HepG2 (cell line): ENCODE data around the gene FAM114A1. TPM values are rescaled to one million over a fixed set of nuclear protein-coding genes. Genes with fewer than 3 reads are reported as not detected.
A peak's percentile ranks its signal among the peaks of the same experiment; 100 is the strongest.

Experiments used
- BRF2 ChIP-seq: sonication (generic); formaldehyde crosslinking; IDR thresholded peaks from 2 replicates; pipeline ENCODE4 v1.8.1; 2022; ENCODE audit warnings: mild to moderate bottlenecking, missing genetic modification reagents
- IRF2 ChIP-seq: IDR thresholded peaks from 2 replicates; pipeline ENCODE4 v1.6.1; 2018; ENCODE audit warnings: missing genetic modification reagents, missing compliant biosample characterization
- MAZ ChIP-seq, 2 experiments: sonication (generic) in 1 of 2; formaldehyde crosslinking in 1 of 2; IDR thresholded peaks; 2 replicates each; pipeline versions ENCODE4 v1.5.0 to v1.6.1; 2012 to 2020; ENCODE audit warnings: low read depth in 2 of 2, mild to moderate bottlenecking in 2 of 2, borderline replicate concordance in 1 of 2, improper control_type of control experiment in 1 of 2, low read length in 1 of 2, missing genetic modification reagents in 1 of 2, moderate library complexity in 1 of 2
- MED8 ChIP-seq: sonication (generic); formaldehyde crosslinking; IDR thresholded peaks from 2 replicates; pipeline ENCODE4 v1.8.1; 2023; ENCODE audit warnings: mild to moderate bottlenecking, missing genetic modification reagents; ENCODE audit not compliant: insufficient replicate concordance
- MEF2D ChIP-seq: sonication (generic); formaldehyde crosslinking; IDR thresholded peaks from 2 replicates; pipeline ENCODE4 v1.5.1; 2020; ENCODE audit warnings: mild to moderate bottlenecking, missing genetic modification reagents
- NFE2 ChIP-seq: sonication (generic); formaldehyde crosslinking; IDR thresholded peaks from 2 replicates; pipeline ENCODE4 v1.4.0; 2020; ENCODE audit warnings: missing genetic modification reagents
- PCBP1 ChIP-seq: fragments of 200-400 bp; formaldehyde crosslinking; IDR thresholded peaks from 2 replicates; pipeline ENCODE4 v1.6.1; 2017; ENCODE audit warnings: mild to moderate bottlenecking, low read depth, low read length, borderline replicate concordance
- POLR2G ChIP-seq: fragments of 200-400 bp; formaldehyde crosslinking; IDR thresholded peaks from 2 replicates; pipeline ENCODE4 v1.6.1; 2018; ENCODE audit warnings: mild to moderate bottlenecking, low read depth, low read length, moderate library complexity
- SMC3 ChIP-seq: IDR thresholded peaks from 2 replicates; pipeline ENCODE4 v1.6.1; 2011; ENCODE audit warnings: low read length, improper control_type of control experiment
- SRSF9 ChIP-seq: fragments of 200-400 bp; formaldehyde crosslinking; IDR thresholded peaks from 2 replicates; pipeline ENCODE4 v1.6.1; 2018; ENCODE audit warnings: borderline replicate concordance, mild to moderate bottlenecking, low read depth, low read length; ENCODE audit not compliant: insufficient read depth, poor library complexity, severe bottlenecking
- SRY ChIP-seq: sonication (generic); formaldehyde crosslinking; IDR thresholded peaks from 2 replicates; pipeline ENCODE4 v1.8.0; 2022; ENCODE audit warnings: mild to moderate bottlenecking, missing genetic modification reagents
- ZFY ChIP-seq: sonication (generic); formaldehyde crosslinking; IDR thresholded peaks from 2 replicates; pipeline ENCODE4 v1.4.0; 2020; ENCODE audit warnings: missing genetic modification reagents
- ZNF143 ChIP-seq: sonication (generic); formaldehyde crosslinking; IDR thresholded peaks from 2 replicates; pipeline ENCODE4 v1.4.0; 2020; ENCODE audit warnings: missing genetic modification reagents
- ZNF34 ChIP-seq: sonication (generic); formaldehyde crosslinking; IDR thresholded peaks from 2 replicates; pipeline ENCODE4 v1.4.0; 2020; ENCODE audit warnings: mild to moderate bottlenecking, missing genetic modification reagents, borderline replicate concordance
- ZNF564 ChIP-seq: sonication (generic); formaldehyde crosslinking; IDR thresholded peaks from 2 replicates; pipeline ENCODE4 v1.8.1; 2023; ENCODE audit warnings: mild to moderate bottlenecking, missing genetic modification reagents
- ZNF777 ChIP-seq: sonication (generic); formaldehyde crosslinking; IDR thresholded peaks from 2 replicates; pipeline ENCODE4 v1.4.0; 2020; ENCODE audit warnings: missing genetic modification reagents
- polyA plus RNA-seq, 8 experiments: library from polyadenylated mRNA; depleted of rRNA in 3 of 8; stranded (reverse) in 7 of 8; unstranded in 1 of 8; fragments of >200 nt; fragmentation: Illumina TruSeq in 4 of 8; extraction: Trizol in 4 of 8; gene quantifications; 2 replicates each; pipeline versions ENCODE4 v1.2.1 to v1.2.3, GENCODE V29; 2011 to 2016; ENCODE audit warnings: low read depth in 4 of 8, missing spikeins in 1 of 8, mixed read lengths in 1 of 8; ENCODE audit not compliant: insufficient read depth in 1 of 8
- total RNA-seq, 5 experiments: library from RNA; depleted of rRNA; stranded (reverse); fragments of >200 nt; fragmentation: Illumina TruSeq; extraction: Trizol; gene quantifications; 2 replicates each; pipeline ENCODE4 v1.2.3, GENCODE V29; 2016; ENCODE audit warnings: low read depth in 1 of 5
- TF ChIP-seq, protein P1 (sequence below): sonication (generic); formaldehyde crosslinking; IDR thresholded peaks from 2 replicates; pipeline ENCODE4 v1.5.1; 2020; ENCODE audit warnings: mild to moderate bottlenecking, moderate library complexity, missing genetic modification reagents
- TF ChIP-seq, protein P2 (sequence below): sonication (generic); formaldehyde crosslinking; IDR thresholded peaks from 2 replicates; pipeline ENCODE4 v1.8.1; 2023; ENCODE audit warnings: mild to moderate bottlenecking, missing genetic modification reagents, borderline replicate concordance
- TF ChIP-seq, protein P3 (sequence below): fragments of 450-650 bp; IDR thresholded peaks from 2 replicates; pipeline ENCODE4 v1.6.1; 2017
- TF ChIP-seq, protein P4 (sequence below): sonication (generic); formaldehyde crosslinking; IDR thresholded peaks from 2 replicates; pipeline ENCODE4 v1.4.0; 2020; ENCODE audit warnings: missing genetic modification reagents, borderline replicate concordance
- TF ChIP-seq, protein P5 (sequence below): IDR thresholded peaks from 2 replicates; pipeline ENCODE4 v1.6.1; 2012; ENCODE audit warnings: inconsistent platforms

The FAM114A1 gene
- total and polyA plus RNA-seq, 2 of the 13 experiments (the other 11 are each of a cell fraction or from before 2014, with no cell fraction given): 61.0 to 76.9 TPM

DNA sequence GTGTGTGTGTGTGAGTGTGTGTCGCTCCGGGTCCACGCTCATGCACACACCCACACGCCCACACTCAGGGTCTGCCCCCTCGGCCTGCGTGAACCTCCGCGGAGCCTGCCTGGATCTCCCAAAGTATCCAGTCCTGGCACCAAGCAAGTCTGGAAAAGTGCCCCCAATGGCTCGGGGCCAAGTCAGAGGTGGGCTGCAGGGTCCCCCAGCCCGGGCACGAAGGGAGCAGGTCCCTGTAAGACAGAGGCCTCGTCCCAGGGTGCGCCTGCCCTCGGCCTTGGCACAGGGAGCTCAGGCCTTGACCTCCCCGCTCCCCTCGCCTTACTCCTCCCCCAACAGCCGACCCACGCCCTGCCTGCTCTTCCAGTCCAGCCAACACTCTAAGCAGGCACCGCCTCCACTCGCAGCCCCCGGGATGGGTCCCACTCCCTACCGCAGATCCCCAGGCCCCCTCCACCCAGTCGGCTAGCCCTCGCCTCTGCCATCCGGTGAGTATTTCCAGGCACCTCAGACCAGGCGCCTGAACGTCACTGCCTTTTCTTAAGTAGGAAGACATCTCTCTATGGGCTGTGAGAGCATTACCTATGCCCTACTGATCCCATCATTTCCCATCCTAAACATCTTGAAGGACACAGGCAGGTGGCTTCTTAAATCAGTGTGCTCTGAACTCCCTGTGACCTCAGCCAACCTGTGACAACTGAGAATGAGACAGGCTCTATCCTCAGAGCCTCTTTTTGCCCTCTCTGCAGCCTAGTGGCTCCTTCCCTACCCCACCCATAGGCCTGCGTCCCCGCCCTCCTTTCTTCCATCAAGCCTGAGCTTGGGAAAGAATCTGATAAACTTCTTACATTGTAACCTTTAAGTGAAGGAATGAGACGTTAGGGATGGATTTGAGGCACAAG, 704 bp downstream of the FAM114A1 start (continued):
- TF ChIP-seq, protein P1, sequence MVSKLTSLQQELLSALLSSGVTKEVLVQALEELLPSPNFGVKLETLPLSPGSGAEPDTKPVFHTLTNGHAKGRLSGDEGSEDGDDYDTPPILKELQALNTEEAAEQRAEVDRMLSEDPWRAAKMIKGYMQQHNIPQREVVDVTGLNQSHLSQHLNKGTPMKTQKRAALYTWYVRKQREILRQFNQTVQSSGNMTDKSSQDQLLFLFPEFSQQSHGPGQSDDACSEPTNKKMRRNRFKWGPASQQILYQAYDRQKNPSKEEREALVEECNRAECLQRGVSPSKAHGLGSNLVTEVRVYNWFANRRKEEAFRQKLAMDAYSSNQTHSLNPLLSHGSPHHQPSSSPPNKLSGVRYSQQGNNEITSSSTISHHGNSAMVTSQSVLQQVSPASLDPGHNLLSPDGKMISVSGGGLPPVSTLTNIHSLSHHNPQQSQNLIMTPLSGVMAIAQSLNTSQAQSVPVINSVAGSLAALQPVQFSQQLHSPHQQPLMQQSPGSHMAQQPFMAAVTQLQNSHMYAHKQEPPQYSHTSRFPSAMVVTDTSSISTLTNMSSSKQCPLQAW: no peak
- TF ChIP-seq SMC3 (no peak), ZNF143 (CRISPR knock-in tag) (0 out of 2 replicates have a peak, but pooled peaks have one; percentile 18), MED8 (no peak), ZNF777 (CRISPR knock-in tag) (peak; percentile 36; the same call in 1 of the 2 replicates), NFE2 (no peak), ZNF564 (CRISPR knock-in tag) (no peak), PCBP1 (0 out of 2 replicates have a peak, but pooled peaks have one; percentile 68), IRF2 (CRISPR knock-in tag) (peak; percentile 46; the same call in 1 of the 2 replicates), BRF2 (CRISPR knock-in tag) (no peak), SRY (CRISPR knock-in tag) (no peak), MEF2D (CRISPR knock-in tag) (no peak), SRSF9 (no peak), ZNF34 (CRISPR knock-in tag) (no peak), ZFY (CRISPR knock-in tag) (peak; percentile 85), POLR2G (peak; percentile 53; the same call in 1 of the 2 replicates), MAZ (IDR thresholded peaks at IDR 0.05; ENCODE audit: borderline replicate concordance, low read depth, low read length) (no peak), MAZ (CRISPR knock-in tag; IDR thresholded peaks at IDR 0.05; ENCODE audit: low read depth) (0 out of 2 replicates have a peak, but pooled peaks have one; percentile 19)
- TF ChIP-seq, protein P2, sequence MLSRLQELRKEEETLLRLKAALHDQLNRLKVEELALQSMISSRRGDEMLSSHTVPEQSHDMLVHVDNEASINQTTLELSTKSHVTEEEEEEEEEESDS (CRISPR knock-in tag): no peak
- TF ChIP-seq, protein P3, sequence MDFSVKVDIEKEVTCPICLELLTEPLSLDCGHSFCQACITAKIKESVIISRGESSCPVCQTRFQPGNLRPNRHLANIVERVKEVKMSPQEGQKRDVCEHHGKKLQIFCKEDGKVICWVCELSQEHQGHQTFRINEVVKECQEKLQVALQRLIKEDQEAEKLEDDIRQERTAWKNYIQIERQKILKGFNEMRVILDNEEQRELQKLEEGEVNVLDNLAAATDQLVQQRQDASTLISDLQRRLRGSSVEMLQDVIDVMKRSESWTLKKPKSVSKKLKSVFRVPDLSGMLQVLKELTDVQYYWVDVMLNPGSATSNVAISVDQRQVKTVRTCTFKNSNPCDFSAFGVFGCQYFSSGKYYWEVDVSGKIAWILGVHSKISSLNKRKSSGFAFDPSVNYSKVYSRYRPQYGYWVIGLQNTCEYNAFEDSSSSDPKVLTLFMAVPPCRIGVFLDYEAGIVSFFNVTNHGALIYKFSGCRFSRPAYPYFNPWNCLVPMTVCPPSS: no peak
- TF ChIP-seq, protein P4, sequence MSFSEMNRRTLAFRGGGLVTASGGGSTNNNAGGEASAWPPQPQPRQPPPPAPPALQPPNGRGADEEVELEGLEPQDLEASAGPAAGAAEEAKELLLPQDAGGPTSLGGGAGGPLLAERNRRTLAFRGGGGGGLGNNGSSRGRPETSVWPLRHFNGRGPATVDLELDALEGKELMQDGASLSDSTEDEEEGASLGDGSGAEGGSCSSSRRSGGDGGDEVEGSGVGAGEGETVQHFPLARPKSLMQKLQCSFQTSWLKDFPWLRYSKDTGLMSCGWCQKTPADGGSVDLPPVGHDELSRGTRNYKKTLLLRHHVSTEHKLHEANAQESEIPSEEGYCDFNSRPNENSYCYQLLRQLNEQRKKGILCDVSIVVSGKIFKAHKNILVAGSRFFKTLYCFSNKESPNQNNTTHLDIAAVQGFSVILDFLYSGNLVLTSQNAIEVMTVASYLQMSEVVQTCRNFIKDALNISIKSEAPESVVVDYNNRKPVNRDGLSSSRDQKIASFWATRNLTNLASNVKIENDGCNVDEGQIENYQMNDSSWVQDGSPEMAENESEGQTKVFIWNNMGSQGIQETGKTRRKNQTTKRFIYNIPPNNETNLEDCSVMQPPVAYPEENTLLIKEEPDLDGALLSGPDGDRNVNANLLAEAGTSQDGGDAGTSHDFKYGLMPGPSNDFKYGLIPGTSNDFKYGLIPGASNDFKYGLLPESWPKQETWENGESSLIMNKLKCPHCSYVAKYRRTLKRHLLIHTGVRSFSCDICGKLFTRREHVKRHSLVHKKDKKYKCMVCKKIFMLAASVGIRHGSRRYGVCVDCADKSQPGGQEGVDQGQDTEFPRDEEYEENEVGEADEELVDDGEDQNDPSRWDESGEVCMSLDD (CRISPR knock-in tag): 0 out of 2 replicates have a peak, but pooled peaks have one; percentile 61
- TF ChIP-seq, protein P5, sequence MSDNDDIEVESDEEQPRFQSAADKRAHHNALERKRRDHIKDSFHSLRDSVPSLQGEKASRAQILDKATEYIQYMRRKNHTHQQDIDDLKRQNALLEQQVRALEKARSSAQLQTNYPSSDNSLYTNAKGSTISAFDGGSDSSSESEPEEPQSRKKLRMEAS: peak; percentile 60; the same call in 1 of the 2 replicates
